Measurements from ENCODE around the gene EIF4E1B. TPM values are rescaled to one million over a fixed set of nuclear protein-coding genes. Genes with fewer than 3 reads are reported as not detected.

Gene EIF4E1B
- total and polyA plus RNA-seq, 2 experiments from 2014 or later = 0.17 TPM; not detected in 1

- TF ChIP-seq REST (IDR thresholded peaks at IDR 0.05; ENCODE audit: unreplicated experiment) = no peak
- TF ChIP-seq STAT1 (IDR thresholded peaks at IDR 0.05; ENCODE audit: unreplicated experiment) = no peak
- TF ChIP-seq ZNF331 (CRISPR knock-in tag; IDR thresholded peaks at IDR 0.05; ENCODE audit: low read depth) = no peak
- TF ChIP-seq, protein P1, sequence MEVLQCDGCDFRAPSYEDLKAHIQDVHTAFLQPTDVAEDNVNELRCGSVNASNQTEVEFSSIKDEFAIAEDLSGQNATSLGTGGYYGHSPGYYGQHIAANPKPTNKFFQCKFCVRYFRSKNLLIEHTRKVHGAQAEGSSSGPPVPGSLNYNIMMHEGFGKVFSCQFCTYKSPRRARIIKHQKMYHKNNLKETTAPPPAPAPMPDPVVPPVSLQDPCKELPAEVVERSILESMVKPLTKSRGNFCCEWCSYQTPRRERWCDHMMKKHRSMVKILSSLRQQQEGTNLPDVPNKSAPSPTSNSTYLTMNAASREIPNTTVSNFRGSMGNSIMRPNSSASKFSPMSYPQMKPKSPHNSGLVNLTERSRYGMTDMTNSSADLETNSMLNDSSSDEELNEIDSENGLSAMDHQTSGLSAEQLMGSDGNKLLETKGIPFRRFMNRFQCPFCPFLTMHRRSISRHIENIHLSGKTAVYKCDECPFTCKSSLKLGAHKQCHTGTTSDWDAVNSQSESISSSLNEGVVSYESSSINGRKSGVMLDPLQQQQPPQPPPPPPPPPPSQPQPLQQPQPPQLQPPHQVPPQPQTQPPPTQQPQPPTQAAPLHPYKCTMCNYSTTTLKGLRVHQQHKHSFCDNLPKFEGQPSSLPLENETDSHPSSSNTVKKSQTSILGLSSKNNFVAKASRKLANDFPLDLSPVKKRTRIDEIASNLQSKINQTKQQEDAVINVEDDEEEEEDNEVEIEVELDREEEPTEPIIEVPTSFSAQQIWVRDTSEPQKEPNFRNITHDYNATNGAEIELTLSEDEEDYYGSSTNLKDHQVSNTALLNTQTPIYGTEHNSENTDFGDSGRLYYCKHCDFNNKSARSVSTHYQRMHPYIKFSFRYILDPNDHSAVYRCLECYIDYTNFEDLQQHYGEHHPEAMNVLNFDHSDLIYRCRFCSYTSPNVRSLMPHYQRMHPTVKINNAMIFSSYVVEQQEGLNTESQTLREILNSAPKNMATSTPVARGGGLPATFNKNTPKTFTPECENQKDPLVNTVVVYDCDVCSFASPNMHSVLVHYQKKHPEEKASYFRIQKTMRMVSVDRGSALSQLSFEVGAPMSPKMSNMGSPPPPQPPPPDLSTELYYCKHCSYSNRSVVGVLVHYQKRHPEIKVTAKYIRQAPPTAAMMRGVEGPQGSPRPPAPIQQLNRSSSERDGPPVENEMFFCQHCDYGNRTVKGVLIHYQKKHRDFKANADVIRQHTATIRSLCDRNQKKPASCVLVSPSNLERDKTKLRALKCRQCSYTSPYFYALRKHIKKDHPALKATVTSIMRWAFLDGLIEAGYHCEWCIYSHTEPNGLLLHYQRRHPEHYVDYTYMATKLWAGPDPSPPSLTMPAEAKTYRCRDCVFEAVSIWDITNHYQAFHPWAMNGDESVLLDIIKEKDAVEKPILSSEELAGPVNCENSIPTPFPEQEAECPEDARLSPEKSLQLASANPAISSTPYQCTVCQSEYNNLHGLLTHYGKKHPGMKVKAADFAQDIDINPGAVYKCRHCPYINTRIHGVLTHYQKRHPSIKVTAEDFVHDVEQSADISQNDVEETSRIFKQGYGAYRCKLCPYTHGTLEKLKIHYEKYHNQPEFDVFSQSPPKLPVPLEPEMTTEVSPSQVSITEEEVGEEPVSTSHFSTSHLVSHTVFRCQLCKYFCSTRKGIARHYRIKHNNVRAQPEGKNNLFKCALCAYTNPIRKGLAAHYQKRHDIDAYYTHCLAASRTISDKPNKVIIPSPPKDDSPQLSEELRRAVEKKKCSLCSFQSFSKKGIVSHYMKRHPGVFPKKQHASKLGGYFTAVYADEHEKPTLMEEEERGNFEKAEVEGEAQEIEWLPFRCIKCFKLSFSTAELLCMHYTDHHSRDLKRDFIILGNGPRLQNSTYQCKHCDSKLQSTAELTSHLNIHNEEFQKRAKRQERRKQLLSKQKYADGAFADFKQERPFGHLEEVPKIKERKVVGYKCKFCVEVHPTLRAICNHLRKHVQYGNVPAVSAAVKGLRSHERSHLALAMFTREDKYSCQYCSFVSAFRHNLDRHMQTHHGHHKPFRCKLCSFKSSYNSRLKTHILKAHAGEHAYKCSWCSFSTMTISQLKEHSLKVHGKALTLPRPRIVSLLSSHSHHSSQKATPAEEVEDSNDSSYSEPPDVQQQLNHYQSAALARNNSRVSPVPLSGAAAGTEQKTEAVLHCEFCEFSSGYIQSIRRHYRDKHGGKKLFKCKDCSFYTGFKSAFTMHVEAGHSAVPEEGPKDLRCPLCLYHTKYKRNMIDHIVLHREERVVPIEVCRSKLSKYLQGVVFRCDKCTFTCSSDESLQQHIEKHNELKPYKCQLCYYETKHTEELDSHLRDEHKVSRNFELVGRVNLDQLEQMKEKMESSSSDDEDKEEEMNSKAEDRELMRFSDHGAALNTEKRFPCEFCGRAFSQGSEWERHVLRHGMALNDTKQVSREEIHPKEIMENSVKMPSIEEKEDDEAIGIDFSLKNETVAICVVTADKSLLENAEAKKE (CRISPR knock-in tag; IDR thresholded peaks at IDR 0.05) = no peak
- no peak for TF ChIP-seq EZH2phosphoT487 (IDR thresholded peaks at IDR 0.05; ENCODE audit: unreplicated experiment)
- no peak for TF ChIP-seq CREB1 (CRISPR knock-in tag; IDR thresholded peaks at IDR 0.05; ENCODE audit: low read depth)
- no peak for TF ChIP-seq ZNF114 (CRISPR knock-in tag; IDR thresholded peaks at IDR 0.05)
- TF ChIP-seq JUNB (IDR thresholded peaks at IDR 0.05; ENCODE audit: unreplicated experiment) = no peak
Measured at GRCh38 chr5:176661676-176662075, 31.2 kb downstream of the EIF4E1B start (continued).
